ENCODE measurements around the gene TTBK1.

Gene TTBK1

DNA sequence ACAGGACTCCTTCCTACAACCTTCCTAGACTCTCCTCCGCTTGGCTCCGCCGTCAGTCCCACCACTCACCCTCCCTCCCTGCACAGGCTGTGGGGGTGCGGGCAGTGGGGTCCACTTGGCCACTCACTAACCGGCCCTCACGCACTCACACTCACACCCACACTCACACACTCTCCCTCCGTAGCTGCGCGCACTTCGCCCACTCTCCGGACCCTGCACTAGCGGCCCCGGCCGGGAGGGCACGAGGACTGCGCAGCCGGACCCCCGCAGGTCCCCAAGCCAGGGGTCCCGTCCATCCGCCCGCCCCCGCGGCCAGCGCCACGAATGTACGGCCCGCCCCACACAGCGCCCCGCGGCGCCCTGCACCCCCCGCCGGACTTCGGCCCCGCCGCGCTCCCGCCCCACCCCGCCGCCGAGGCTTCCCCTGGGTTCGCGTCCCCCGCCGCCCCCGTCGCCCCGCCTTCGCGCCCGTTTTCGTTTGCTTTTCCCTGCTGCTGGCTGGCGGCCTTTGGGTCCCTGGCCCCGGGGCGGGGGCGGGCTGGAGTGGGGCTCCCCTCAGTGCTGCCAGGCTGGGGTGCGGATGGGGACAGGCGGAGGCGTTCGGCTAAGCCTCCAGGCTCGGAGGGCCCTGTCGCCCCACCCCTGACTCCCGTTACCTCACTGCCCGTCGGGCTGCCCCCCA, 31.8 kb downstream of the TTBK1 start:
- no peak overlapping the region for H2AFZ ChIP-seq (ENCODE audit: insufficient read depth, low read length, poor library complexity)
- no peaks in the 10 kb centered on the region for H3K79me2 ChIP-seq (ENCODE audit: control insufficient read depth, insufficient read depth, low read length, poor library complexity)
- no peak overlapping the region for H3K4me3 ChIP-seq (ENCODE audit: low read depth, low read length)
- no peak overlapping the region for H3K27ac ChIP-seq (ENCODE audit: low read depth, low read length)
- H4K12ac ChIP-seq (ENCODE audit: low read depth, low read length) = no peak overlapping the region
- no peak overlapping the region for H3K4ac ChIP-seq (ENCODE audit: low read depth, low read length)
- no peak overlapping the region for H4K91ac ChIP-seq (ENCODE audit: low read depth, low read length)
- no peak overlapping the region for H4K8ac ChIP-seq (ENCODE audit: low read depth, low read length)
- H3K18ac ChIP-seq (ENCODE audit: low read length) = no peak overlapping the region
- no peak overlapping the region for H3K14ac ChIP-seq (ENCODE audit: low read length)
- H3K23ac ChIP-seq (ENCODE audit: low read length) = no peak overlapping the region
- H3K79me1 ChIP-seq (ENCODE audit: low read length) = no peaks in the 10 kb centered on the region
- WGBS (ENCODE audit: extremely low coverage, insufficient coverage, insufficient read length) = no CpG with 5 or more reads among the region's 65 CpGs
- peaks cover 0 to 2% of the 10 kb centered on the region in 2 experiments for H3K4me1 ChIP-seq (ENCODE audit: control insufficient read depth in 1 of 2, insufficient read depth in 2 of 2, low read length in 2 of 2)
- no peak overlapping the region for H2AK5ac ChIP-seq (ENCODE audit: low read length)
- H2BK120ac ChIP-seq (ENCODE audit: insufficient read depth, low read length, poor library complexity) = no peak overlapping the region
- H3K9ac ChIP-seq (ENCODE audit: low read length) = no peak overlapping the region
- H2BK5ac ChIP-seq (ENCODE audit: low read depth, low read length, poor library complexity) = no peak overlapping the region
- H3K27me3 ChIP-seq (ENCODE audit: insufficient read depth, low read length) = peaks cover 41% of the 10 kb centered on the region
- H3K4me2 ChIP-seq (ENCODE audit: low read length) = peak overlapping the region; percentile 27
- no peaks in the 10 kb centered on the region for H3K36me3 ChIP-seq (ENCODE audit: control insufficient read depth in 1 of 2, insufficient read depth in 2 of 2, low read length in 2 of 2)
- H3K9me3 ChIP-seq (ENCODE audit: insufficient read depth, low read depth, low read length) = peaks cover 16% of the 10 kb centered on the region
- no peak for DNase-seq
- H2BK12ac ChIP-seq (ENCODE audit: low read length) = no peak overlapping the region

DNA sequence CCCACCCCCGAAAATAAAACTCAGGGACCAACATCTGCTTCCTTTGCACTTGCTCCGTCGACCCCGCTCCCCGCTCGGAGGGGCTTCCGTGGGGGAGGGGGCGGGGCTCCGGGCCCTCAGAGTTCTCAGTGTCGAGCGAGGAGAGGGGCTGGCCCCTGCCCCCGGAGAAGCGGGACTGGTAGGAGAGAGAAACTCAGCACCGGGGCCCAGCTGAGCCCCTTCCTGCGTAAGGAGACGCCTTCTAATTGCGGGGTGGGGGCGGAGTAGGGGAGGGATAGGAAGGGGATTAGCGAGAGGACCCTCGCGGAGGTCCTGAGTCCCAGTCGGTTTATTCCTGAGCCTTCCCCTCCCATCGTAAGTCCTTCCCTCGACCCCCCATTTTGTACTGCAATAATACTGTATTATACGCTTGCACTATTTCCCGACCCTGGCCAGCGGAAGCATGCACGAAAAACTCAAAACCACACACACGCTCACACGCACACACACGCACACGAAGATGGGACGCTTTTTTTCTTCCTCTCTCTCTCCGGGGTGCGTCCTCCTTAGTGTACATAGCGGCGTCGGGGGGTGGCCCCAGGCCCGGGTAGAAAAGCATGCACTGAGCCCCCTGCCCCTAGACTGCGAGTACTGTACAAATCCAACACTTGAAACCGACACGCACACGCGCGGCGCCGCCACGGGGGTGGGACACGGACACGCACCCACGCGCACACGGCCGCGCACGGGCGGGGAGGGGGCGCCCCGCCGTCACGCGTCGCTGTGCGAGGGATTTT, 32.7 kb downstream of the TTBK1 start:
- peak overlapping the region; percentile 28 for H3K4me2 ChIP-seq (ENCODE audit: low read length)

DNA sequence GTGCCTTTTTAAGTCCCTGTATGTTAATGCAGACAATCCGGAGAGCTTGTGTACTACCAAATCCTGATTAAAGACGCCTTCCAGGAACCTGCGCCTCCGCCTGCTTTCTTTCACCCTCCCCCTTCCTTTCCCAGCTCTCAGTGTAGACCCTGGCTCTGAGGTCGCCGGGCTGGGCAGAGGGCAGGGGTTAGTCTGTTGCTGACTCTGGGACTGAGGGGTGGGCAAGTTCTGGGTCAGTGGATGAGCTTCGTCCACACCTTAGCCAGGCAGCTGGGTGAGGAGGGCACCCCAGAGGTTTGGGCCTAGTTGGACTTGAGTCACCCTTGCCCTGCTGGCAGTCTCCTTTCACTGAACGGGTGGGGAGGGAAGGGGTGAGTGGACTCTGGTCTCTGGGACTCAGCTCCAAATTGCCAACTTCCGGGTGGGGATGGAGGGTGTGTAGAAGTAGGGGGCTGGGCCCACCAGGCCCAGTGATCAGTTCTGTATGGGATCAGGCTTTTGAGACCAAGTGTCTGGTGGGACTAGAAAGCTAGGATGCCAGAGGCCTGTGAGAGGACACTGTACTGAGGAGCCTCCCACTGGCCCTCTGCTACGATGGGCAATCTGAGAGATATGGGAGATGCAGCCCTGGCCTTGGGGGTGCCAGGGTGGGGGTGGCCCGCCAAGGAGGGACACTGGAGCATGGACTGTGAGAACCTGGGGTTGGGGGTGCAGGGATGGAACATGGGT, 33.5 kb downstream of the TTBK1 start:
- Histone ChIP-seq H3K14ac (ENCODE audit: low read length) (no peak overlapping the region), H2AFZ (ENCODE audit: insufficient read depth, low read length, poor library complexity) (no peak overlapping the region), H4K91ac (ENCODE audit: low read depth, low read length) (no peak overlapping the region), H2BK12ac (ENCODE audit: low read length) (no peak overlapping the region), H2BK120ac (ENCODE audit: insufficient read depth, low read length, poor library complexity) (no peak overlapping the region), H3K18ac (ENCODE audit: low read length) (no peak overlapping the region), H3K27me3 (ENCODE audit: insufficient read depth, low read length) (peaks cover 41% of the 10 kb centered on the region), H3K36me3 (ENCODE audit: control insufficient read depth in 1 of 2, insufficient read depth in 2 of 2, low read length in 2 of 2) (no peaks in the 10 kb centered on the region), H3K79me1 (ENCODE audit: low read length) (no peaks in the 10 kb centered on the region), H4K8ac (ENCODE audit: low read depth, low read length) (no peak overlapping the region), H3K4me1 (ENCODE audit: control insufficient read depth in 1 of 2, insufficient read depth in 2 of 2, low read length in 2 of 2) (peaks cover 0 to 4% of the 10 kb centered on the region in 2 experiments), H3K4me3 (ENCODE audit: low read depth, low read length) (no peak overlapping the region), H3K9ac (ENCODE audit: low read length) (no peak overlapping the region), H3K4ac (ENCODE audit: low read depth, low read length) (no peak overlapping the region), H3K4me2 (ENCODE audit: low read length) (no peak overlapping the region), H3K79me2 (ENCODE audit: control insufficient read depth, insufficient read depth, low read length, poor library complexity) (no peaks in the 10 kb centered on the region), H4K12ac (ENCODE audit: low read depth, low read length) (no peak overlapping the region), H2AK5ac (ENCODE audit: low read length) (no peak overlapping the region), H3K27ac (ENCODE audit: low read depth, low read length) (no peak overlapping the region), H3K23ac (ENCODE audit: low read length) (no peak overlapping the region), H3K9me3 (ENCODE audit: insufficient read depth, low read depth, low read length) (peaks cover 16% of the 10 kb centered on the region), H2BK5ac (ENCODE audit: low read depth, low read length, poor library complexity) (no peak overlapping the region)
- DNase-seq = no peak
- WGBS (ENCODE audit: extremely low coverage, insufficient coverage, insufficient read length) = no CpG with 5 or more reads among the region's 11 CpGs

More for the DNA sequence above, 32.7 kb downstream of the TTBK1 start:
- Histone ChIP-seq H4K12ac (ENCODE audit: low read depth, low read length) (no peak overlapping the region), H3K23ac (ENCODE audit: low read length) (no peak overlapping the region), H3K36me3 (ENCODE audit: control insufficient read depth in 1 of 2, insufficient read depth in 2 of 2, low read length in 2 of 2) (no peaks in the 10 kb centered on the region), H2AK5ac (ENCODE audit: low read length) (no peak overlapping the region), H4K91ac (ENCODE audit: low read depth, low read length) (no peak overlapping the region), H3K27ac (ENCODE audit: low read depth, low read length) (no peak overlapping the region), H3K4me1 (ENCODE audit: control insufficient read depth in 1 of 2, insufficient read depth in 2 of 2, low read length in 2 of 2) (peaks cover 0 to 4% of the 10 kb centered on the region in 2 experiments), H3K4ac (ENCODE audit: low read depth, low read length) (no peak overlapping the region), H2BK5ac (ENCODE audit: low read depth, low read length, poor library complexity) (no peak overlapping the region), H3K79me1 (ENCODE audit: low read length) (no peaks in the 10 kb centered on the region), H2BK120ac (ENCODE audit: insufficient read depth, low read length, poor library complexity) (no peak overlapping the region), H4K8ac (ENCODE audit: low read depth, low read length) (no peak overlapping the region), H3K27me3 (ENCODE audit: insufficient read depth, low read length) (peaks cover 41% of the 10 kb centered on the region), H3K79me2 (ENCODE audit: control insufficient read depth, insufficient read depth, low read length, poor library complexity) (no peaks in the 10 kb centered on the region), H3K9me3 (ENCODE audit: insufficient read depth, low read depth, low read length) (peaks cover 16% of the 10 kb centered on the region), H3K9ac (ENCODE audit: low read length) (no peak overlapping the region), H2BK12ac (ENCODE audit: low read length) (no peak overlapping the region), H3K14ac (ENCODE audit: low read length) (no peak overlapping the region), H3K18ac (ENCODE audit: low read length) (no peak overlapping the region), H2AFZ (ENCODE audit: insufficient read depth, low read length, poor library complexity) (no peak overlapping the region), H3K4me3 (ENCODE audit: low read depth, low read length) (no peak overlapping the region)
- WGBS (ENCODE audit: extremely low coverage, insufficient coverage, insufficient read length) = no CpG with 5 or more reads among the region's 64 CpGs
- DNase-seq = no peak

GRCh38 chr6:43277306-43277642, 34.0 kb downstream of the TTBK1 start:
- Histone ChIP-seq H3K18ac (ENCODE audit: low read length) (no peak overlapping the region), H2BK12ac (ENCODE audit: low read length) (no peak overlapping the region), H3K14ac (ENCODE audit: low read length) (no peak overlapping the region), H3K23ac (ENCODE audit: low read length) (no peak overlapping the region), H3K4me2 (ENCODE audit: low read length) (no peak overlapping the region), H4K12ac (ENCODE audit: low read depth, low read length) (no peak overlapping the region), H3K4me3 (ENCODE audit: low read depth, low read length) (no peak overlapping the region), H4K8ac (ENCODE audit: low read depth, low read length) (no peak overlapping the region), H2BK120ac (ENCODE audit: insufficient read depth, low read length, poor library complexity) (no peak overlapping the region), H2BK5ac (ENCODE audit: low read depth, low read length, poor library complexity) (no peak overlapping the region), H2AK5ac (ENCODE audit: low read length) (no peak overlapping the region), H2AFZ (ENCODE audit: insufficient read depth, low read length, poor library complexity) (no peak overlapping the region), H3K36me3 (ENCODE audit: control insufficient read depth in 1 of 2, insufficient read depth in 2 of 2, low read length in 2 of 2) (no peaks in the 10 kb centered on the region), H3K27me3 (ENCODE audit: insufficient read depth, low read length) (peaks cover 41% of the 10 kb centered on the region), H3K4me1 (ENCODE audit: control insufficient read depth in 1 of 2, insufficient read depth in 2 of 2, low read length in 2 of 2) (peaks cover 0 to 4% of the 10 kb centered on the region in 2 experiments), H3K79me1 (ENCODE audit: low read length) (no peaks in the 10 kb centered on the region), H3K9ac (ENCODE audit: low read length) (no peak overlapping the region), H3K4ac (ENCODE audit: low read depth, low read length) (no peak overlapping the region), H3K27ac (ENCODE audit: low read depth, low read length) (no peak overlapping the region), H3K9me3 (ENCODE audit: insufficient read depth, low read depth, low read length) (peaks cover 16% of the 10 kb centered on the region), H3K79me2 (ENCODE audit: control insufficient read depth, insufficient read depth, low read length, poor library complexity) (no peaks in the 10 kb centered on the region), H4K91ac (ENCODE audit: low read depth, low read length) (no peak overlapping the region)
- DNase-seq = no peak
- no CpG with 5 or more reads among the region's 6 CpGs for WGBS (ENCODE audit: extremely low coverage, insufficient coverage, insufficient read length)

Data from trophoblast cell (in vitro differentiated cells and primary cell).